Heart left ventricle (tissue), 16 donors: ENCODE measurements around the gene ARHGEF10L. TPM values are rescaled to one million over a fixed set of nuclear protein-coding genes. Genes with fewer than 3 reads are reported as not detected.
A peak's percentile ranks its signal among the peaks of the same experiment; 100 is the strongest.

Experiments used
- ATAC-seq, 4 donors: fragments of 200-7000 bp; cut with Tn5 transposase; one replicate each; pipeline ENCODE4 v1.9.1; 2020 to 2022; ENCODE audit warnings: moderate library complexity in 4 of 4, mild to moderate bottlenecking in 3 of 4, moderate number of reproducible peaks in 1 of 4
- DNase-seq, 5 donors: peaks; one replicate each; pipeline ENCODE4 v3.0.0-alpha.2; 2020
- H3K27ac ChIP-seq, 12 donors: fragments of 200-600 bp; sonication (generic) in 4 of 12; one replicate each; pipeline versions ENCODE4 v1.5.0 to v1.8.0; 2016 to 2022; ENCODE audit warnings: mild to moderate bottlenecking in 2 of 12
- H3K27me3 ChIP-seq, 9 donors: fragments of 200-600 bp; sonication (generic) in 2 of 9; one replicate each; pipeline versions ENCODE4 v1.5.1 to v1.8.0; 2016 to 2022; ENCODE audit warnings: mild to moderate bottlenecking in 3 of 9
- H3K36me3 ChIP-seq, 9 donors: fragments of 200-600 bp; sonication (generic) in 2 of 9; one replicate each; pipeline versions ENCODE4 v1.5.0 to v1.8.0; 2018 to 2022; ENCODE audit warnings: mild to moderate bottlenecking in 2 of 9
- H3K4me1 ChIP-seq, 12 donors: fragments of 200-600 bp; sonication (generic) in 4 of 12; one replicate each; pipeline versions ENCODE4 v1.5.0 to v1.8.0; 2016 to 2022; ENCODE audit warnings: mild to moderate bottlenecking in 3 of 12
- H3K4me3 ChIP-seq, 12 donors: fragments of 200-600 bp; sonication (generic) in 4 of 12; one replicate each; pipeline versions ENCODE4 v1.5.0 to v1.8.0; 2017 to 2022; ENCODE audit warnings: mild to moderate bottlenecking in 9 of 12, moderate library complexity in 4 of 12
- H3K9me3 ChIP-seq, 12 donors: fragments of 200-600 bp; sonication (generic) in 4 of 12; one replicate each; pipeline versions ENCODE4 v1.5.0 to v1.8.0; 2016 to 2022; ENCODE audit warnings: mild to moderate bottlenecking in 1 of 12
- POLR2A ChIP-seq, 2 donors: fragments of 450-650 bp; IDR thresholded peaks; one replicate each; pipeline ENCODE4 v1.6.1; 2017; ENCODE audit warnings: antibody characterized with exemption in 2 of 2, mild to moderate bottlenecking in 2 of 2, moderate library complexity in 2 of 2
- WGBS, 4 donors: extraction: QIAGEN DNeasy Blood & Tissue Kit in 2 of 4; methylation state at CpG; one replicate each; pipeline versions ENCODE4 v1.1.5 to v1.1.7; 2013 to 2018; 5-methylcytosine and 5-hydroxymethylcytosine counted together
- intact Hi-C, 10 donors: fragments of 100-400 bp; cut with DNase I; formaldehyde crosslinking; loops; one replicate each; pipeline versions ENCODE4 v1.11.1 to v1.14.2; 2022
- polyA plus RNA-seq, 2 donors: library from polyadenylated mRNA; stranded (reverse); fragments of 200-250 nt; gene quantifications; one replicate each; pipeline ENCODE4 v1.2.3, GENCODE V29; 2013
- total RNA-seq, 9 donors: library from RNA; depleted of rRNA in 2 of 9; stranded (reverse); fragments of >200 nt in 2 of 9; fragmentation: NEBNext Ultra II Directional in 3 of 9; extraction: Animal tissue kit (Norgen Biotek cat#: 25700) in 3 of 9; gene quantifications; one replicate each; pipeline versions ENCODE4 v1.1.0 to v1.2.4, GENCODE V29; 2016 to 2023
- TF ChIP-seq, protein P1 (sequence below), 12 donors: fragments of 200-600 bp; sonication (generic) in 4 of 12; IDR thresholded peaks; one replicate each; pipeline versions ENCODE4 v1.5.0 to v1.8.0; 2018 to 2022; ENCODE audit warnings: antibody characterized with exemption in 12 of 12, mild to moderate bottlenecking in 5 of 12
- donor health status: ischemic (EF 13 %, LVEDD 7.1; RV severe dilation, severe dysfunction).
- donor health status: healthy with polysubstance abuse.
- donor health status: DM: no; HTN: yes; CAD: no.
- donor health status: DM: no; HTN: no; CAD: no.
- donor health status: ischemic (EF 25% LVEDD 6.9; RV normal size, moderate dysfunction).
- donor health status: ischemic (EF 25% LVEDD 5.7; RV mildly dilated, moderate dysfunction).
- donor health status: healthy.
- donor health status: DM: yes; HTN: yes; CAD: no.
- donor health status: ischemic (EF 35%, LVEDD 5.7; RV mildly dilated, moderate dysfunction).
- donor health status: nonischemic (EF 11% LVEDD 7.7; RV severe dilation, severe dysfunction).
- donor health status: DM: yes; HTN: yes; CAD: no.
- donor health status: PGD.
- donor health status: ischemic (EF 29% LVEDD 5.4; RV normal size, mild dysfunction).
- donor health status: nonischemic (EF 23%, LVEDD 6.1; RV moderate dilation, normal function).

Gene ARHGEF10L
- total and polyA plus RNA-seq, 11 donors, result 44.6 to 72.8 (median 57.9) TPM

DNA sequence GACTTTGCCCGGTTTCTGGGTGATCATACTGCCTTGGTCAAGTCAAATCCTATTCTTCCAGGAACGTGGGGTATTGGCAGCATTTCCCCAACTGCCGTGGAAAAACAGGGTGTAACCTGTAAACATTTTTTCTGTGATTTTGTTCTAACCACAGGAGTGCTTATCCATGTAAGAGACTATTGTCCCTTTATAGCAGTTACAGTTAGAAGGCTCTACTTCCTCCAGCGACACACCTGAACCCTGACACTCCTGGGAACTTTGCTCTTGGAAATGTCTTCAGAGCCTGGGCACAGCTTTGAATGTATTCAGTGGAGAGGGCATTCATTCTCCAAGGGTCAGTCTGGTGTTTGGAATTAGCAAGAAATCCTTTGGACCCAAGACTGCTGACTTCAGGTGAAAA lies 26.4 kb upstream of the ARHGEF10L start:
- Histone ChIP-seq H3K27me3 (peaks cover 0 to 4% (median 0%) of the 10 kb centered on the region in 9 donors), H3K9me3 (no peaks in the 10 kb centered on the region), H3K36me3 (no peaks in the 10 kb centered on the region), H3K27ac (no peak overlapping the region), H3K4me3 (no peak overlapping the region), H3K4me1 (peaks cover 0 to 3% (median 0%) of the 10 kb centered on the region in 12 donors)
- ATAC-seq (no peak), DNase-seq (no peak)
- intact Hi-C loops, result no loop called here
- WGBS, 4 donors, result 84 to 89% (median 86%) methylated on average over 4 of the region's 4 CpGs
- TF ChIP-seq POLR2A (IDR thresholded peaks at IDR 0.05), result no peak
- TF ChIP-seq, protein P1, sequence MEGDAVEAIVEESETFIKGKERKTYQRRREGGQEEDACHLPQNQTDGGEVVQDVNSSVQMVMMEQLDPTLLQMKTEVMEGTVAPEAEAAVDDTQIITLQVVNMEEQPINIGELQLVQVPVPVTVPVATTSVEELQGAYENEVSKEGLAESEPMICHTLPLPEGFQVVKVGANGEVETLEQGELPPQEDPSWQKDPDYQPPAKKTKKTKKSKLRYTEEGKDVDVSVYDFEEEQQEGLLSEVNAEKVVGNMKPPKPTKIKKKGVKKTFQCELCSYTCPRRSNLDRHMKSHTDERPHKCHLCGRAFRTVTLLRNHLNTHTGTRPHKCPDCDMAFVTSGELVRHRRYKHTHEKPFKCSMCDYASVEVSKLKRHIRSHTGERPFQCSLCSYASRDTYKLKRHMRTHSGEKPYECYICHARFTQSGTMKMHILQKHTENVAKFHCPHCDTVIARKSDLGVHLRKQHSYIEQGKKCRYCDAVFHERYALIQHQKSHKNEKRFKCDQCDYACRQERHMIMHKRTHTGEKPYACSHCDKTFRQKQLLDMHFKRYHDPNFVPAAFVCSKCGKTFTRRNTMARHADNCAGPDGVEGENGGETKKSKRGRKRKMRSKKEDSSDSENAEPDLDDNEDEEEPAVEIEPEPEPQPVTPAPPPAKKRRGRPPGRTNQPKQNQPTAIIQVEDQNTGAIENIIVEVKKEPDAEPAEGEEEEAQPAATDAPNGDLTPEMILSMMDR (IDR thresholded peaks at IDR 0.05), result no peak

DNA sequence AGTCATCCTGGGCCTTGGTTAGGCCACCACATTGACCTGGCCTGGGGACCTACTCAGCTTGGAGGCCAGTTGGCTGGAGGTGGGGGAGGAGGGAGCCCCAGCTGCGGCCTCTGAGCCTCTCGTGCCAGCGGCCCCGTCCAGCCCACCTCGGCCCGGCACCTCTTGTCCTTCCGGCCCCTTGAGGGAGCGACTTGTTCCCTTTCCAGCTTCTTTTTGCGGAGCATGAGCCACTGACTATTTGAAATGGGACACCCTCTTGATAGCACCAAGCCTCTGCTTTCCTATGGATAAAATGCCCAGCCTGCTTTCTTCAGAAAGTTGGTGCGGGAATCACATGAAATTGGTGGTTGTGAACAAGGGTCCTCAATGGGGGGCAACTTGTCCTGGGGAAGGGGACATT lies 24.7 kb upstream of the ARHGEF10L start:
- no peak overlapping the region for H3K27ac ChIP-seq
- peaks cover 0 to 4% (median 0%) of the 10 kb centered on the region in 9 donors for H3K27me3 ChIP-seq
- ATAC-seq, result no peak
- H3K4me3 ChIP-seq, result no peak overlapping the region
- 87 to 95% (median 91%) methylated on average over 10 of the region's 10 CpGs for WGBS, 4 donors
- DNase-seq, result no peak
- intact Hi-C loops, result no loop called here
- TF ChIP-seq, protein P1 (IDR thresholded peaks at IDR 0.05), result no peak
- TF ChIP-seq POLR2A (IDR thresholded peaks at IDR 0.05), result no peak
- H3K36me3 ChIP-seq, result no peaks in the 10 kb centered on the region
- H3K9me3 ChIP-seq, result no peaks in the 10 kb centered on the region
- peaks cover 0 to 3% (median 0%) of the 10 kb centered on the region in 12 donors for H3K4me1 ChIP-seq

DNA sequence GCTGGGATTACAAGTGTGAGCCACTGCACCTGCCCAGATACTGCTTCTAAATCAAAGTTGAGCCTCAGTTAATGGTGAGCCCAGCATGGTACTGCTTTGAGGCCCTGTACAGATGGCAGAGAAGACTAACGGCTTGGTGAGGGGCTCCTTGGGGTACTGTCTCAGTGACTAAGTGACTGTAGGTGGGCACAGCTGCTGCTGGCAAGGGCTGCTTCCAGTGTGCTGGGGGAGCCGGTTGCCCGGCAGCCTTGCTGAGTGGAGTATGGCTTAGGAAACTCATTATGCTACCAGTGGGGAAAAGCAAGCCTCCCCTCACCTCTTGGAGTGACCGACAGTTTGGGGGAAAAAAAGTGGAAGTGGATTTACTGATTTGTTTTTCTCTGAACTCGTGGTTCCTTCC lies 23.6 kb upstream of the ARHGEF10L start:
- no peaks in the 10 kb centered on the region for H3K36me3 ChIP-seq
- H3K4me3 ChIP-seq, result no peak overlapping the region
- H3K27me3 ChIP-seq, result peaks cover 0 to 4% (median 0%) of the 10 kb centered on the region in 9 donors
- ATAC-seq (no peak), DNase-seq (no peak)
- intact Hi-C loops, result no loop called here
- TF ChIP-seq, protein P1 (IDR thresholded peaks at IDR 0.05), result no peak
- TF ChIP-seq POLR2A (IDR thresholded peaks at IDR 0.05), result no peak
- H3K4me1 ChIP-seq, result peaks cover 0 to 3% (median 0%) of the 10 kb centered on the region in 12 donors
- no peak overlapping the region for H3K27ac ChIP-seq
- no peaks in the 10 kb centered on the region for H3K9me3 ChIP-seq
- 64 to 73% (median 69%) methylated on average over 5 of the region's 5 CpGs for WGBS, 4 donors

DNA sequence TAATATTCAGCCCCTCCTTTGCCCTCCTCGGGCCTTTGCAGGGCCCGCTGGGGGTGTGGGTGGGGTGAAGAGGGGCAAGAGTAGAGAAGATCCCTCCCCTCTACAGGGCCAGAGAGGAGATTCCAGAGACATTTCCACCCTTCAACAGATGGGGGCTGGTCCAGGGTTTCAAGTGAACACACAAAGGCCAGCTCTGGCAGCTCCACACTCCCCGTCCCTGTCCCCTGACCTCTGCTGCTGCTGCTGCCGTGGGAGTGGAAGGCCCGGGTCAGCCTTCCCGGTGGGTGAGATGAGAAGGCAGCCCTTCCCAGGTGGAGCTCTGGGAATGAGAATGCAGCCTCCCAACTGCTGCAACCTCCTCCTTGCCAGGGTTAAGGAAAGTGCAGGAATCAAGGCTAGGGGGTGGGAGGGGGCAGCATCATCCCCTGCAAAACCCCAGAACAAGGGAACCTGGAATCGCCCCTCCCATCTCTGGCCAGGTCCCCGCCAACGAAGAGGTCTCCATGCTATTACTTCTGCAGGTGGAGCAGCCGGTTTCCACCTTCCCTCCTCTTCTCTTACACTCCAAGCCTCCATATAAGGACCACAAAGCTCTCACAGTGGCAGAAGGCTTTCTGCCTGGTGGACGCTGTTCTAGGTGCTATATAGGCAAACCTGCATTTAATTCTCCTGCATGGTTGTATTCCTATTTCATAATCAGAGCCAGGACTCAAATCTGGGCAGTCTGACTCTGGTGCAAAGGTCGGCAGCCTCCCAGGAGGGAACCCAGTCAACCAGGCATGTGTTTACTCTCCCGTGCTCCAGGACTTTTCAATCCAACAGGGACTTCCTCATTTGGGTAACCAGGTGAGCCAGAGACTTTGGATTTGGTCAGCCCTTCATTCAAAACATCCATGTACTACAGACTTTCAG lies 22.9 kb upstream of the ARHGEF10L start:
- Histone ChIP-seq H3K27ac (no peak overlapping the region), H3K9me3 (no peaks in the 10 kb centered on the region), H3K36me3 (no peaks in the 10 kb centered on the region), H3K4me1 (peaks cover 0 to 3% (median 0%) of the 10 kb centered on the region in 12 donors), H3K27me3 (peaks cover 0 to 4% (median 0%) of the 10 kb centered on the region in 9 donors), H3K4me3 (no peak overlapping the region)
- peak in 3 of 4 donors; percentile 18 to 35 (median 24) for ATAC-seq
- intact Hi-C loops, result no loop called here
- no peak for DNase-seq
- TF ChIP-seq POLR2A (IDR thresholded peaks at IDR 0.05), result no peak
- WGBS, 4 donors, result 39 to 54% (median 47%) methylated on average over 11 to 13 of the region's 13 CpGs
